Measurements from ENCODE around the gene ALDH6A1.

The ALDH6A1 gene

GRCh38 chr14:74083784-74084276 is 423 bp downstream of the ALDH6A1 start (continued):
- peak; percentile 41; the same call in 1 of the 2 replicates for TF ChIP-seq ZNF580 (tag by site-specific recombination; IDR thresholded peaks at IDR 0.05)
- no peak for TF ChIP-seq ZNF138 (tag by site-specific recombination; IDR thresholded peaks at IDR 0.05; ENCODE audit: borderline replicate concordance)
- peak; percentile 74 for TF ChIP-seq ZNF366 (tag by site-specific recombination; conservative IDR thresholded peaks at IDR 0.05)
- TF ChIP-seq ZNF701 (tag by site-specific recombination; IDR thresholded peaks at IDR 0.05) = no peak
- TF ChIP-seq ZNF354C (tag by site-specific recombination; IDR thresholded peaks at IDR 0.05; ENCODE audit: borderline replicate concordance, low read depth) = no peak
- no peak for TF ChIP-seq ZNF585B (tag by site-specific recombination; IDR thresholded peaks at IDR 0.05)
- TF ChIP-seq ZNF24 (tag by site-specific recombination; IDR thresholded peaks at IDR 0.05) = 0 out of 2 replicates have a peak, but pooled peaks have one; percentile 20
- TF ChIP-seq ZNF391 (tag by site-specific recombination; IDR thresholded peaks at IDR 0.05; ENCODE audit: borderline replicate concordance, low read depth) = 0 out of 2 replicates have a peak, but pooled peaks have one; percentile 86

- ChIA-PET CTCF (interaction anchor here (0.7 kb wide), 1 partner anchor 212 kb away, joined by 3 read pairs; no protein-coding TSS in a partner anchor), POLR2A (interaction anchor here (0.5 to 1.9 kb wide), 2 partner anchors 17 to 132 kb away, joined by 4 to 6 read pairs; no protein-coding TSS in a partner anchor)
- Histone ChIP-seq H3K36me3 (ENCODE audit: control insufficient read depth in 2 of 2, insufficient read depth in 1 of 2, low read length in 2 of 2) (no peaks in the 10 kb centered on the region; a peak in 1 of 3 replicates), H3K9me3 (ENCODE audit: control insufficient read depth, insufficient read depth, low read depth, low read length) (no peaks in the 10 kb centered on the region), H3K27ac (ENCODE audit: extremely low read depth, low read depth, low read length) (no peak overlapping the region), H3K4me3 (ENCODE audit: low read depth, low read length) (no peak overlapping the region; the same call in 1 of the 2 replicates), H3K4me1 (ENCODE audit: control insufficient read depth, insufficient read depth, low read length) (peaks cover 6% of the 10 kb centered on the region; the same call in 1 of the 2 replicates)
- TF ChIP-seq ZNF311 (tag by site-specific recombination; IDR thresholded peaks at IDR 0.05; ENCODE audit: borderline replicate concordance) (no peak), ZNF776 (tag by site-specific recombination; IDR thresholded peaks at IDR 0.05; ENCODE audit: borderline replicate concordance) (no peak), ZNF654 (tag by site-specific recombination; IDR thresholded peaks at IDR 0.05; ENCODE audit: low read depth) (no peak)
Measured at GRCh38 chr14:74083161-74083560, 1.1 kb downstream of the ALDH6A1 start.

- Histone ChIP-seq H3K9me3 (ENCODE audit: control insufficient read depth, insufficient read depth, low read depth, low read length) (no peaks in the 10 kb centered on the region), H3K4me1 (ENCODE audit: control insufficient read depth, insufficient read depth, low read length) (peaks cover 6% of the 10 kb centered on the region; the same call in 1 of the 2 replicates), H3K27ac (ENCODE audit: extremely low read depth, low read depth, low read length) (no peak overlapping the region), H3K36me3 (ENCODE audit: control insufficient read depth in 2 of 2, insufficient read depth in 1 of 2, low read length in 2 of 2) (no peaks in the 10 kb centered on the region; a peak in 1 of 3 replicates), H3K4me3 (ENCODE audit: low read depth, low read length) (no peak overlapping the region)
- TF ChIP-seq ZNF354C (tag by site-specific recombination; IDR thresholded peaks at IDR 0.05; ENCODE audit: borderline replicate concordance, low read depth) (no peak), ZNF521 (tag by site-specific recombination; IDR thresholded peaks at IDR 0.05) (no peak)
- ChIA-PET POLR2A (no interaction called here), CTCF (no interaction called here)
Measured at GRCh38 chr14:74081491-74081890, 2.8 kb downstream of the ALDH6A1 start.

- TF ChIP-seq YY2 (tag by site-specific recombination; IDR thresholded peaks at IDR 0.05) (no peak), ZNF133 (tag by site-specific recombination; IDR thresholded peaks at IDR 0.05) (peak; percentile 89)
- no peak overlapping the region for H3K4me3 ChIP-seq (ENCODE audit: low read depth, low read length)
- CTCF ChIA-PET = interaction anchor here (0.7 kb wide), 1 partner anchor 22 kb away, joined by 3 read pairs; no protein-coding TSS in a partner anchor
- POLR2A ChIA-PET = no interaction called here
- H3K27ac ChIP-seq (ENCODE audit: extremely low read depth, low read depth, low read length) = no peak overlapping the region
- H3K9me3 ChIP-seq (ENCODE audit: control insufficient read depth, insufficient read depth, low read depth, low read length) = no peaks in the 10 kb centered on the region
- H3K4me1 ChIP-seq (ENCODE audit: control insufficient read depth, insufficient read depth, low read length) = peaks cover 6% of the 10 kb centered on the region; the same call in 1 of the 2 replicates
- H3K36me3 ChIP-seq (ENCODE audit: control insufficient read depth in 2 of 2, insufficient read depth in 1 of 2, low read length in 2 of 2) = no peaks in the 10 kb centered on the region
Measured at GRCh38 chr14:74080820-74081460, 3.3 kb downstream of the ALDH6A1 start.

GRCh38 chr14:74077401-74077800 is 6.9 kb downstream of the ALDH6A1 start:
- no peaks in the 10 kb centered on the region for H3K9me3 ChIP-seq (ENCODE audit: control insufficient read depth, insufficient read depth, low read depth, low read length)
- TF ChIP-seq EGR2 (tag by site-specific recombination; IDR thresholded peaks at IDR 0.05; ENCODE audit: low read depth) (0 out of 2 replicates have a peak, but pooled peaks have one; percentile 13), ZNF600 (tag by site-specific recombination; IDR thresholded peaks at IDR 0.05) (no peak)
- H3K36me3 ChIP-seq (ENCODE audit: control insufficient read depth in 2 of 2, insufficient read depth in 1 of 2, low read length in 2 of 2) = peaks cover 0 to 4% of the 10 kb centered on the region in 2 experiments; a peak in 2 of 3 replicates
- CTCF ChIA-PET = interaction anchor here (0.6 kb wide), 1 partner anchor 319 kb away, joined by 4 read pairs; no protein-coding TSS in a partner anchor
- POLR2A ChIA-PET = no interaction called here
- no peak overlapping the region for H3K4me3 ChIP-seq (ENCODE audit: low read depth, low read length)
- no peak overlapping the region for H3K27ac ChIP-seq (ENCODE audit: extremely low read depth, low read depth, low read length)
- H3K4me1 ChIP-seq (ENCODE audit: control insufficient read depth, insufficient read depth, low read length) = no peaks in the 10 kb centered on the region

All from HEK293 (cell line).